ENCODE measurements around the gene GPR32. TPM values are rescaled to one million over a fixed set of nuclear protein-coding genes. Genes with fewer than 3 reads are reported as not detected.
A peak's percentile ranks its signal among the peaks of the same experiment; 100 is the strongest.
"Not testable (repeated sequence)": the region's sequence is repeated elsewhere in the genome, so short reads cannot be mapped to it uniquely, and the experiment has no call there.

Gene GPR32
- polyA plus RNA-seq (ENCODE audit: insufficient read length in 3 of 3), result not detected

- not testable (repeated sequence) for DNase-seq (ENCODE audit: low read depth in 3 of 3, low spot score in 2 of 3)
Observed at GRCh38 chr19:50770164-50770563, at the start of gene GPR32. GPR32 (plus strand) TSS chr19:50770464; CDS start chr19:50770601, 137 bp downstream.

- DNase-seq (ENCODE audit: low read depth in 3 of 3, low spot score in 2 of 3), result no peak
Observed at GRCh38 chr19:50720921-50721381, 49.3 kb upstream of the GPR32 start.

- DNase-seq (ENCODE audit: low read depth in 3 of 3, low spot score in 2 of 3), result no peak
Observed at GRCh38 chr19:50721441-50722137, 48.7 kb upstream of the GPR32 start.

GRCh38 chr19:50722201-50723013, 47.9 kb upstream of the GPR32 start:
- DNase-seq (ENCODE audit: low read depth in 3 of 3, low spot score in 2 of 3), result no peak

GRCh38 chr19:50723069-50723468, 47.2 kb upstream of the GPR32 start, which contains the start of gene CLEC11A:
CLEC11A (plus strand) TSS chr19:50723364; CDS start chr19:50723526, 162 bp downstream.
- DNase-seq (ENCODE audit: low read depth in 3 of 3, low spot score in 2 of 3), result no peak

GRCh38 chr19:50723735-50724521, 46.3 kb upstream of the GPR32 start:
- DNase-seq (ENCODE audit: low read depth in 3 of 3, low spot score in 2 of 3), result no peak

GRCh38 chr19:50724522-50725217, 45.6 kb upstream of the GPR32 start:
- DNase-seq (ENCODE audit: low read depth in 3 of 3, low spot score in 2 of 3), result peak; percentile 98 to 100 (median 99)

- DNase-seq (ENCODE audit: low read depth in 3 of 3, low spot score in 2 of 3), result no peak
Observed at GRCh38 chr19:50725218-50725910, 44.9 kb upstream of the GPR32 start.

- no peak for DNase-seq (ENCODE audit: low read depth in 3 of 3, low spot score in 2 of 3)
Observed at GRCh38 chr19:50725911-50726230, 44.4 kb upstream of the GPR32 start.

GRCh38 chr19:50728084-50728737, 42.1 kb upstream of the GPR32 start:
- peak in 2 of 3 donors; percentile 68 to 75 for DNase-seq (ENCODE audit: low read depth in 3 of 3, low spot score in 2 of 3)

GRCh38 chr19:50729894-50730293, 40.4 kb upstream of the GPR32 start:
- no peak for DNase-seq (ENCODE audit: low read depth in 3 of 3, low spot score in 2 of 3)

GRCh38 chr19:50735869-50736268, 34.4 kb upstream of the GPR32 start:
- DNase-seq (ENCODE audit: low read depth in 3 of 3, low spot score in 2 of 3), result no peak

- DNase-seq (ENCODE audit: low read depth in 3 of 3, low spot score in 2 of 3), result no peak
Observed at GRCh38 chr19:50736338-50736737, 33.9 kb upstream of the GPR32 start.

GRCh38 chr19:50739132-50739913, 30.9 kb upstream of the GPR32 start:
- no peak for DNase-seq (ENCODE audit: low read depth in 3 of 3, low spot score in 2 of 3)

GRCh38 chr19:50739914-50740426, 30.3 kb upstream of the GPR32 start:
- no peak for DNase-seq (ENCODE audit: low read depth in 3 of 3, low spot score in 2 of 3)

GRCh38 chr19:50741179-50741933, 28.9 kb upstream of the GPR32 start:
- no peak for DNase-seq (ENCODE audit: low read depth in 3 of 3, low spot score in 2 of 3)

GRCh38 chr19:50743537-50743936, 26.7 kb upstream of the GPR32 start:
- no peak for DNase-seq (ENCODE audit: low read depth in 3 of 3, low spot score in 2 of 3)

- DNase-seq (ENCODE audit: low read depth in 3 of 3, low spot score in 2 of 3), result no peak
Observed at GRCh38 chr19:50745221-50745620, 25.0 kb upstream of the GPR32 start.
